Ovary (tissue), 3 donors: ENCODE results near the gene C19orf73.

Source experiments
- POLR2A ChIP-seq: fragments of 450-650 bp; IDR thresholded peaks from one replicate; pipeline ENCODE4 v1.6.1; 2017; ENCODE audit warnings: antibody characterized with exemption, mild to moderate bottlenecking, moderate library complexity
- TF ChIP-seq, protein P1 (sequence below), 3 donors: fragments of 450-650 bp in 2 of 3; fragments of 200-600 bp in 1 of 3; IDR thresholded peaks; one replicate each; pipeline versions ENCODE4 v1.5.1 to v1.8.0; 2016 to 2022; ENCODE audit warnings: antibody characterized with exemption in 3 of 3, mild to moderate bottlenecking in 1 of 3
- donor health status: DM: no; HTN: no; CAD: no.

DNA sequence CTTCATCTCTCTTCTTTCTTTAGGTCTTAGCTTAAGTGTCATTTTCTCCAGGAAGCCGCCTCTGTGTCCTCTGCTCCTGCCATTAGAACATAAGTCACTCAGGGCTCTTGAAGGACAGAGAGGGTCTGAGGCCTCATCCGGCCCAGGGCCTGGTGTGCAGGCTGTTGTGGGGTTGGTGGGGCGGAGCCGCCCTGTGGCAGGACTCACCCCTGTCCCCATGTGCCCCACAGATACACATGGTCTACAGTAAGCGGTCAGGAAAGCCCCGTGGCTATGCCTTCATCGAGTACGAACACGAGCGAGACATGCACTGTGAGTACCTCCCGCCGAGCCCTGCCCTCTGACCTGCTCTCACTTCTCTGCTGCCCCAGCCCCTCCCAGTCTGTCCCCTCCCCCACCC, 17.8 kb downstream of the C19orf73 start:
- TF ChIP-seq, protein P1, sequence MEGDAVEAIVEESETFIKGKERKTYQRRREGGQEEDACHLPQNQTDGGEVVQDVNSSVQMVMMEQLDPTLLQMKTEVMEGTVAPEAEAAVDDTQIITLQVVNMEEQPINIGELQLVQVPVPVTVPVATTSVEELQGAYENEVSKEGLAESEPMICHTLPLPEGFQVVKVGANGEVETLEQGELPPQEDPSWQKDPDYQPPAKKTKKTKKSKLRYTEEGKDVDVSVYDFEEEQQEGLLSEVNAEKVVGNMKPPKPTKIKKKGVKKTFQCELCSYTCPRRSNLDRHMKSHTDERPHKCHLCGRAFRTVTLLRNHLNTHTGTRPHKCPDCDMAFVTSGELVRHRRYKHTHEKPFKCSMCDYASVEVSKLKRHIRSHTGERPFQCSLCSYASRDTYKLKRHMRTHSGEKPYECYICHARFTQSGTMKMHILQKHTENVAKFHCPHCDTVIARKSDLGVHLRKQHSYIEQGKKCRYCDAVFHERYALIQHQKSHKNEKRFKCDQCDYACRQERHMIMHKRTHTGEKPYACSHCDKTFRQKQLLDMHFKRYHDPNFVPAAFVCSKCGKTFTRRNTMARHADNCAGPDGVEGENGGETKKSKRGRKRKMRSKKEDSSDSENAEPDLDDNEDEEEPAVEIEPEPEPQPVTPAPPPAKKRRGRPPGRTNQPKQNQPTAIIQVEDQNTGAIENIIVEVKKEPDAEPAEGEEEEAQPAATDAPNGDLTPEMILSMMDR (IDR thresholded peaks at IDR 0.05): no peak
- TF ChIP-seq POLR2A: no peak
